GM19372 (cell line): ENCODE results near the gene APOA1.
"Not testable (repeated sequence)": the region's sequence is repeated elsewhere in the genome, so short reads cannot be mapped to it uniquely, and the experiment has no call there.

Experiments
- ATAC-seq: cut with Tn5 transposase; IDR thresholded peaks from one replicate; pipeline ENCODE4 v1.9.1; 2021; ENCODE audit warnings: mild to moderate bottlenecking, low read depth, moderate library complexity; ENCODE audit not compliant: unreplicated experiment

The APOA1 gene

DNA sequence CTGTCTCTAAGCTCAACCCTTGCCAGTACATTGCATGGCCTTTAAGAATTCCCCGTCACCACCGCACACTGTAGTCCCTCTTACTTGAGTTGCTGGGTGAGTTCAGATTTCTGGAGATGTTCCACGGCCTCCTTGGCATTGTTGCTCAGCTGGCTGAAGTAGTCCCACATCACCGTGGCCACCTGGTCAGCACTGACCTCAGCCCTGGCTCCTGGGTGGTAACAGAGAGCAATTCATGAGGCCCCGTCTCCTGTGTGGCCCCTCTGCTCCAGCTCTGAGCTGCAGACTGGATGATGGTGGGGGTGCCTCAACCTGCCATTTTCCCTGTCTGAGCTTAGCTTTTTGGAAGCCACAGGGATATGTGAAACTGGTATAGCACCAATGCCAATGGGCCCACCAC, 14.8 kb downstream of the APOA1 start:
- no peak for ATAC-seq

GRCh38 chr11:116821050-116821918, 16.1 kb downstream of the APOA1 start:
- ATAC-seq = no peak

- ATAC-seq = no peak
These were observed 18.4 kb downstream of the APOA1 start for GRCh38 chr11:116819049-116819448.

DNA sequence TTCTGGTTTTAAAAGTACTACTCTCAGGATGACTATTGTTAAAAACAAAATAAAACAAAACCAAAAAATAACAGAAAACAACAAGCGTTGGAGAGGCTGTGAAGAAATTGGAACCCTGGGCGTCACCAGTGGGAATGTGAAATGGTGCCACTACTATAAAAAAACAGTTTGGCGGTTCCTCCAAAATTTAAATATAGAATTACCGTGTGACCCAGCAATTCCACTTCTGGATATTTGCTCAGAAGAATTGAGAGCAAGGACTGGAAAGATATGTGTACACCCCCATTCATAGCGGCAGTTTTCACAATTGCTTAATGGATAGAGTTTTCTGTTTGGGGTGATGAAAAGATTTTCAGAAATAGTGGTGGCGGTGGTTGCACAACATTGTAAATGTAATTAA, 22.9 kb downstream of the APOA1 start:
- no peak for ATAC-seq

DNA sequence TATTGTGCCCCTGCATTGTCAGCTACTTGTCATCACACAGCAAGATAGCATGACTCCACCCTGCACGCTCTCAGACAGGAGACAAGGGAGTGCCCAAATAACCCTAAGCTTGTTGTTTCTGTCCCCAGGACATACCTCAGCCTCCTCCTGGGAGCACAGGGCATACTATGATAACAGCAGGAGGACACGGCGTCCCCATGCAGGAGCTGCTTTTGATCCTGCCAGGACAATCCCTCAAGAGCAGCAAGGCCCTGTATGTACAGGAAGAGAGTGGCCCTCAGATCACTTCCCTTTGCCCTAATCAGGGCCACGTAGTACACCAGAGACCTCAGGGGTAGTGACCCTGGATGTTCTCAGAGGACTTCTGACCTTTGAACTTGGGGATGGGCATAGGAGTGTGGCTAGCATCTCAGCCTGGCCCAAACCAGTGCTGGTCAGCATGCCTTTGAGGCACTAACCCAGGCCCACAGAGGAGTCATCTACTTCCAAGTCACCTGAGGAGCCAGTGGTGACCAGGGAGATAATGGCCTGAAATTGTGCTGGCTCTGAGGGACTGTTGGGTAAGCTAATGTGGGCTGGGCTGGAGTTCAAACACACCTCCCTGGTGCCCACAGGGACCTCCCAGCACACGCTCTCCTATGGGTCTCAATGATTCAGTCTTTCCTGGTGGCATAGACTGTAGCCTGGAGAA, 23.5 kb downstream of the APOA1 start:
- ATAC-seq = no peak

DNA sequence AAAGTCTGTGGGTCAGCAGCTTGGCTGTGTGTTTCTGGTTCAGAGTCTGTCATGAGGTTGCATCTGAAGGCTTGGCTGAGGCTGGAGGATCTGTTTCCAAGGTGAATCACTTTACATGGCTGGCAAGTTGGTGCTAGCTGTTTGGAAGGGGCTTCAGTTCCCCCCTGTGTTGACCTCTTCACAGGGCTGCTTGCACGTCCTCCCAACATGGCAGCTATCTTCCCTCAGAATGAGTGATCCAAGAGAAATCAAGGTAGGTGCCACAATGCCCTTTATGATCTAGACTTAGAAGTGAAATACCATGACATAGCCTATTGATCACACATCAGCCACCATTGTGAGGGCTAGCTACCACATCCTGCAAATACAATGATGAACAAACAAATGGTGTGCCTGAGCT, 24.3 kb downstream of the APOA1 start:
- ATAC-seq = no peak

DNA sequence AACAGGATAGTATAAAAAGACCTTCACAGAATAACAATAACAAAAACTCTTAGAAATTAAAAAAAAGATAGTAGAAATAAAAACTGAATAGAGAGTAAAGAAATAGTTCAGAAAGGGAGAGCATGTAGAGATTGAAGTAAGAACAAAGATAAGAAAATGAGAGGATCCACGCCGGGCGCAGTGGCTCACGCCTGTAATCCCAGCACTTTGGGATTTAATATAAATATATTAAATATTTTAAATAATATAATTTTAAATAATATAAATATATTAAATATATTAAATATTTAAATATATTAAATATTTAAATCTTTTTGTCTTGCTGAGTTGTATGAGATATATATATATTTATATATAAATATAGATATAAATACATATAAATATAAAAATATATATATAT, 25.3 kb downstream of the APOA1 start:
- no peak for ATAC-seq

- no peak for ATAC-seq
These were observed 26.2 kb downstream of the APOA1 start for GRCh38 chr11:116811194-116811593.

- ATAC-seq = no peak
These were observed 28.9 kb downstream of the APOA1 start for GRCh38 chr11:116808262-116809175.

GRCh38 chr11:116807601-116808261, 29.7 kb downstream of the APOA1 start:
- ATAC-seq = no peak

DNA sequence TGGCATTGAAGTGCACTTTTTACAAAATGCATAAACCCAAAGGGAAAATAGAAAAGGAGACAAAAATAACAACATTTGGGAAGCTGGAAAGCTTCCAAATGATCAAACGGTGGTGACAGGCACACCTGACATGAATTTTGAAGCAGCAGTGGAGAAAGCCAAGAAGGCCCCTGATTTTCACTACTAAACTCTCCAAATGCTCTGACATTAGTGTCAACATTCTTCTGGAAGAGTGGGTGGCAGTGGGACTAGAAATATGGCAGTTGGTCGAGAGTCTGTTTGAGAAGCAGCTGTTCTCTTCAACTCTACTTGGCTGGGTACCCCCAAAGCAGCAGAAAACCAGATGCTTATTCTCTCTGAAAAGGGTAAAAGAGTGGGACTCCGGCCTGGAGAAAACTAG, 33.4 kb downstream of the APOA1 start:
- no peak for ATAC-seq

DNA sequence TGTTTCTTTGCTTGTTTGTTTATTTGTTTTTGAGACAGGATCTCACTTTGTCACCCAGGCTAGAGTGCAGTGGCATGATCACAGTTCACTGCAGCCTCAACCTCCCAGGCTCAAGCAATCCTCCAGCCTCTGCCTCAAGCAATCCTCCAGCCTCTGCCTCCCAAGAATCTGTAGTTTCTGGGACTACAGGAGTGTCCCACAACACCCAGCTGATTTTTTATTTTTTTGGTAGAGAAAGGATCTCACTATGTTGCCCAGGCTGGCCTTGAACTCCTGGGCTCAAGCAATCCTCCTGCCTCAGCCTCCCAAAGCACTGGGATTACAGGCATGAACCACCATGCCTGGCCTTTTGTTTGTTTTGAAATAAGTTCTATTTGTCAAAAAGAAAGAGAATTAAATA, 35.8 kb downstream of the APOA1 start:
- not testable (repeated sequence) for ATAC-seq

DNA sequence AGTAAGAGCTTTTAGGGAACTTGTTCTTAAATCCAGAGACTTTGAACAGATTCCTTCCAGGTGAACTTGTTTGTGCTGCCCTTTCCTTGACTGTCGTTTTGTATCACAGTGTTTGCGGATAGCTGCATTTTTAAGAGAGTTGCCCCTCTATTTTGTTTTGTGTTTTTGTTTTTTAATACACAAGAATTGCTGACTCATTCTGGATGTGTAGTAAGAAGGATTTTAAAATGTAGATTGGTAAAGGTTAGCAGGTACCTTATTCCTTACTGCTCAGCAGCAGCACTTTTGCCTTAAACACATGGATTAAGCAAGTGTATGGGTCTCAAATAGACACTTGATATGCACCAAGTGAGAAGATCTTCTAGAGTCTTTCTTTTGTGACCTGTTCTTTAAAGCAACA, 36.8 kb downstream of the APOA1 start:
- no peak for ATAC-seq

- ATAC-seq = no peak
These were observed 39.1 kb downstream of the APOA1 start for GRCh38 chr11:116798368-116798767.

- no peak for ATAC-seq
These were observed 39.6 kb downstream of the APOA1 start for GRCh38 chr11:116797816-116798215.

DNA sequence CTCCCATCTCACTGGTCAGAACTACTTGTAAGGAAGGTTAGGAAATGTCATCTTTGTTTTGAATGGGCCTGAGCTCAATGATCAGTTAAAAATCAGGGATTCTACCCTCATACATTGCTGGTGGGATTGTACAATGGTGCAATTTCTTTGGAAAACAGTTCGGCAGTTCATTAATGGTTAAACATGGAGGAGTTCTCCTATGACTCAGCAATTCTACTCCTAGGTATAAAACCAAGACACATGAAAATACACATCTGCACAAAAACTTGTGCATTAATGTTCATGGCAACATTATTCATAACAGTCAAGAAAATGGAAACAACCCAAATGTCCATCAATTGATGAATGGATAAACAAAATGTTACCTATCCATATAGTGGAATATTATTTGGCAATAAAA, 40.9 kb downstream of the APOA1 start:
- no peak for ATAC-seq

- no peak for ATAC-seq
These were observed 42.6 kb downstream of the APOA1 start for GRCh38 chr11:116794851-116795250.

GRCh38 chr11:116793772-116794097, 43.7 kb downstream of the APOA1 start:
- no peak for ATAC-seq

DNA sequence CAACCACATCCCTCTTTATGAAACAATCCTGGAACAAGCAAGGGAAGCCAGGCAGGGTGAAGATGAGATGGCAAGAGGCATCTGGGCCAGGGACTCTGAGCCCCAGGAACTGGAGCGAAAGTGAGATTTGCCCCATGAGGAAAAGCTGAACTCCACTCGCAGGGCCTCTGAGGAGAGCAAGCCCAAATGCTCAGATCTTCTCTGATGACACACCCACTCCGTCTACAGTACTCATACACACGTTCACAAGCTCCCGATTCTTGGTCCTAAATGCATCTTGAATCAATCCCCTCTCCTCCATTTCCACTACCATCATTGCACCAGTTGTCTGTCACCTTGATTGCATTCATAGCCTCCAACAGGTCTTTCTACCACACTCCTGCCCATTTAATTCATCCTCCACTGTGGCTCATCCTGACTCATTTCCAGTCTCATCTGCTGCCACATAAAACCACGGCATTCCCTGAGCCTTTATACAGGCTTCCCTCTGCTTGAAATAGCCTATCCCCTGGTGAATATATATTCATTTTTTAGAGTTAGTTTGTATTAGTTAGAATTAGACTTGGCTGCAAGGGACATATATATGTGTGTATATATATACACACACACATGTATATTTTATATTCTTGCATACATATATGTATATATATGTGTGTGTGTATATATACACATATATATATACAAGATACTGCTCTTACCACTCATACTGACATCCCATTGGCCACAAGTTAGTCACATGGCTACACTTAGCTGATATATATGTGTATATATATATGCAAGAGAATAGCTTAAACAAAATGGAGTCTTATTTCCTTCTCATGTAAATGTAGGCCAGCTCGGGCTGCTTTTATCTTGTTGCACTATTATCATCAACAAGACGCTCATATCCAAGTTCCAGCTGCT, 44.3 kb downstream of the APOA1 start:
- no peak for ATAC-seq
